GM19395 (cell line): ENCODE results near the gene KCND3.

Experiments
- ATAC-seq: cut with Tn5 transposase; IDR thresholded peaks from one replicate; pipeline ENCODE4 v1.9.1; 2021; ENCODE audit warnings: mild to moderate bottlenecking, moderate library complexity; ENCODE audit not compliant: unreplicated experiment

KCND3 gene

GRCh38 chr1:111733183-111733991 lies 256.1 kb downstream of the KCND3 start:
- no peak for ATAC-seq

DNA sequence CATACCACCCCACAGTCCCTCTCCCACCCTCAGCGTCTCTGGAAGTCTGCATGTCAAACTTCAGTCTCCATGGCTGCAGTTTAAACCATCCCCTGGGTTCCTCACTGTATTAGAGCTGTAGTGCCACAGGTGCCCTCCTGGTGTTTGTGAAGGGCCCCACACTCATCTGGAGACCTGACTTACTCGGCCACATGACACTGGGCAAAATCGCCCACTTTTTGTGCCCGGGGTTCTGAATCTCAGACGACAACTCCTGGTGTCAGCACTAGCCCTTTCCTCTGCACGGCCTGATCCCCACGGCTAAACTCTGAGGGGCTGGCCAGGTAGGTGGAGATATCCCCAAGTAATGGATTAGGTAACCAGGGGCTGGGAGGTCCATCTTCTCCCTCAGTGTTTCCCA lies 256.8 kb downstream of the KCND3 start:
- no peak for ATAC-seq

DNA sequence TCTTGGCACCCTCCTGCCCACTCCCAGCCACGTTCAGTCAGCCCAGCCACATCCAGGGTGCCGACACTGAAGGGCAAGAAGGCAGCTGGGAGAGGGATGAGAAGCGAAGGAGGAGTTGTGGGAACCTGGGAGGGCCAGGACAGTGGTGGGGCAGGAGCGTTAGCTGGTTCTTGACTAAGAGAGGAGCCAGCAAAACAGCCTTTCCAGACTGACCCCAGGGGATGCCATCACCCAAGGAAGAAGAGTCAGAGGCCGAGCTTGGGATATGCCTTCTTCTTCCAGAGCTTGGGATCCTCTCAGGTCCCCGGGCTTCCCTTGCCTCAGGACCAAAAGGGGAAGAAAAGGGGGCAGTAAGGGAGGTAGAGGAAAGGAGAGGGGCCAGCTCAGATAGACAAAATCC lies 257.5 kb downstream of the KCND3 start:
- no peak for ATAC-seq

GRCh38 chr1:111730706-111731105 lies 258.8 kb downstream of the KCND3 start:
- ATAC-seq, result no peak

GRCh38 chr1:111729946-111730681 lies 259.4 kb downstream of the KCND3 start:
- ATAC-seq, result no peak

GRCh38 chr1:111729271-111729921 lies 260.1 kb downstream of the KCND3 start:
- no peak for ATAC-seq

DNA sequence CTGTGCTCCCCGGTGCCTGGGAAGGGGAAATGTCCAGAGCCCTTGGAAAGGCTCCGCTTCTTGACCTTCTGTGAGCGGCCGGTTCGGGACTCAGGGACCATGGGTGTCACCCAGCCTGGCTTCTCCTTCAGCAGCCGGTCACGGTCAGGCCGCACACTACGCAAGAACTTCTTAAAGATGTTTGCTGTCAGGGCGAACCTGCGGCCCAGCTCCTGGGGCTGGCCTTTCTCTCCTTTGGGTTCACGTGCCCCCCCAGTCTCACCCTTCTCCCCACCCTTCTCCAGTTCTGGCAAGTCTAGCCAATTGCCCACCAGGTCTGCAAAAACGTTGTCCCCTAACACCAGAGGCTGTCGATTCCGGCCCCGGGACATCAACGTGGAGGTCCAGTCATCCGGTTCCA lies 262.4 kb downstream of the KCND3 start:
- ATAC-seq, result no peak

DNA sequence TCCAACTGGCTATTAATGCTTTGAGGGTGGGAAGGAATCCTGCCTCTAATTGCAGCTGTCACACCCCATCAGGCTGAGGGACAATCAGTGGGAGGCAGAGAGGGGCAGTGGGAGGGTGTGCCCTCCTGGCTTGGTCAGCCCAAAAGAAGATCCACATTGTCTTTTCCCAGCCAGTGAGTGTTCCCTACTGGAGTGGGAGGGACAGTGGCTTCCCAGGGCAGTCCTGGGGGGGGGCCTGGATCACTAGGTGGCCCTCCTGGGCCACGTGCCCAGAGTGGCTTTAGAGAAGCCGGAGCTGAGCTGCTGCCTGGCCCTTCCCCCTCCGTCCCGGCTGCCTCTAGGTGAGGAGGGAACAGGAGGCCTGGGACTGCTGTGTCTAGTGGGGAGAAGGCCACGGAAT lies 264.3 kb downstream of the KCND3 start:
- ATAC-seq, result no peak

- ATAC-seq, result no peak
Measured at GRCh38 chr1:111723871-111724270, 265.6 kb downstream of the KCND3 start.

- no peak for ATAC-seq
Measured at GRCh38 chr1:111723091-111723806, 266.2 kb downstream of the KCND3 start.

GRCh38 chr1:111720977-111721786 lies 268.3 kb downstream of the KCND3 start:
- ATAC-seq, result no peak
